GM04503 (cell line): ENCODE data around the gene GPATCH8.
"Not testable (repeated sequence)": the region's sequence is repeated elsewhere in the genome, so short reads cannot be mapped to it uniquely, and the experiment has no call there.

ENCODE experiments used
- DNase-seq: peaks from one replicate; pipeline ENCODE4 v3.0.0-alpha.2; 2012; ENCODE audit warnings: low read depth

The GPATCH8 gene

GRCh38 chr17:44527102-44527501 lies 23.9 kb upstream of the GPATCH8 start:
- DNase-seq: no peak

- DNase-seq: no peak
Observed at GRCh38 chr17:44523672-44523972, 20.4 kb upstream of the GPATCH8 start.

GRCh38 chr17:44522883-44523671 lies 19.9 kb upstream of the GPATCH8 start:
- no peak for DNase-seq

GRCh38 chr17:44518032-44518431 lies 14.8 kb upstream of the GPATCH8 start:
- DNase-seq: peak; percentile 25

- DNase-seq: not testable (repeated sequence)
Observed at GRCh38 chr17:44511241-44512134, 8.3 kb upstream of the GPATCH8 start.

GRCh38 chr17:44506939-44507604 lies 3.9 kb upstream of the GPATCH8 start:
- not testable (repeated sequence) for DNase-seq

GRCh38 chr17:44502598-44503146 lies 534 bp downstream of the GPATCH8 start:
- DNase-seq: no peak

- no peak for DNase-seq
Observed at GRCh38 chr17:44501866-44502375, 1.3 kb downstream of the GPATCH8 start.

- DNase-seq: no peak
Observed at GRCh38 chr17:44499722-44500121, 3.5 kb downstream of the GPATCH8 start.

GRCh38 chr17:44496815-44497214 lies 6.4 kb downstream of the GPATCH8 start:
- DNase-seq: no peak

GRCh38 chr17:44493339-44493738 lies 9.9 kb downstream of the GPATCH8 start:
- no peak for DNase-seq

GRCh38 chr17:44492706-44493272 lies 10.4 kb downstream of the GPATCH8 start:
- DNase-seq: no peak

- DNase-seq: no peak
Observed at GRCh38 chr17:44489581-44489980, 13.6 kb downstream of the GPATCH8 start.

- DNase-seq: no peak
Observed at GRCh38 chr17:44487170-44487569, 16.0 kb downstream of the GPATCH8 start.

GRCh38 chr17:44473367-44473766 lies 29.8 kb downstream of the GPATCH8 start:
- DNase-seq: no peak

GRCh38 chr17:44469676-44470075 lies 33.5 kb downstream of the GPATCH8 start:
- DNase-seq: no peak

- DNase-seq: no peak
Observed at GRCh38 chr17:44467108-44467507, 36.1 kb downstream of the GPATCH8 start.

- DNase-seq: no peak
Observed at GRCh38 chr17:44466339-44466738, 36.9 kb downstream of the GPATCH8 start.

GRCh38 chr17:44465897-44466296 lies 37.3 kb downstream of the GPATCH8 start:
- DNase-seq: no peak

GRCh38 chr17:44465276-44465675 lies 37.9 kb downstream of the GPATCH8 start:
- DNase-seq: no peak

GRCh38 chr17:44464037-44464436 lies 39.2 kb downstream of the GPATCH8 start:
- peak; percentile 11 for DNase-seq

GRCh38 chr17:44451832-44452231 lies 51.4 kb downstream of the GPATCH8 start:
- no peak for DNase-seq
